KOPT-K1 (cell line): Measurements from ENCODE around the gene DGCR8.

Experiments used
- H3K27ac ChIP-seq: fragments of 200-600 bp; sonication (generic); 2 replicates; pipeline ENCODE4 v1.5.1; 2016; ENCODE audit warnings: antibody characterized with exemption, mild to moderate bottlenecking, low read depth, low read length; ENCODE audit not compliant: poor library complexity, severe bottlenecking
- H3K36me3 ChIP-seq: fragments of 200-600 bp; sonication (generic); 2 replicates; pipeline ENCODE4 v1.5.1; 2017; ENCODE audit warnings: antibody characterized with exemption, mild to moderate bottlenecking, low read length, moderate library complexity; ENCODE audit not compliant: insufficient read depth
- H3K9me3 ChIP-seq: fragments of 200-600 bp; sonication (generic); 2 replicates; pipeline ENCODE4 v1.5.1; 2017; ENCODE audit warnings: antibody characterized with exemption, low read length, mild to moderate bottlenecking; ENCODE audit not compliant: insufficient read depth, poor library complexity, severe bottlenecking

Gene DGCR8

DNA sequence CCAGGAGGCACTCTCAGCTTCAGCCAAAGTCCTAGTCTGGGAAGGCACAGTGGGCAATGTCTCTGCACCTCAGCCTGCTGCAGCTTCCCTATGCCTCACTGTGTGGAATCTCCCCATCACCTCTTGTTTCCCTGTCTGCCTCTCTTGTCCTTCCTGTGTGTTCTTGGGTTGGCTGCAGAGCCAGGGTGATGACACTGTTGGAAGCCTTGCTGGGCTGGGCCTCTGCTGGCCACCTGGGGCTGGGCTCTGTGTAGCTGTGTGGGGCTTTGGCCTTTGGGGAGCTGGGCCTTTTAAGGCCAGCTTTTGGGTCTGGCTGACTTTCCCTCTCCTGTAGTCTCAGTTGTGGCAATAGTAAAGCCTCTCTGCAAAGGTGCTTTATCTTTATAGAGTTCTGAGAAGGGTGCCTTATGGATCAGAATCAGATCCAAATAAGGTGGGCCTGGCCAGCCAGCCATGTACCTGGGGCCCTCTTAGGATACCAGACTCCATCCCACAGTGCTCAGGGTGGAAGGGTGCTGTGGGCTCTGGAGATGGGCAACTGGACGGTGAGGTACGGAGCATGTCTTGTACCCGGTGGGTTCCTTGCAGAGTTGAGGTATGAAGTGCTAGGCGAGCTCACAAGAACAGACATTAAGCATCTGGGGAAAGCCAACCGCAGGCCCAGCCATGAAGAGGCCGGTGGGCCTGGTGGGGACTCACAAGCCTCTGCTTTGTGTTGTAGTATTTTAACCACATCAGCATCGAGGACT is 25.6 kb downstream of the DGCR8 start:
- Histone ChIP-seq H3K27ac (no peak overlapping the region), H3K36me3 (peaks cover 94% of the 10 kb centered on the region)

DNA sequence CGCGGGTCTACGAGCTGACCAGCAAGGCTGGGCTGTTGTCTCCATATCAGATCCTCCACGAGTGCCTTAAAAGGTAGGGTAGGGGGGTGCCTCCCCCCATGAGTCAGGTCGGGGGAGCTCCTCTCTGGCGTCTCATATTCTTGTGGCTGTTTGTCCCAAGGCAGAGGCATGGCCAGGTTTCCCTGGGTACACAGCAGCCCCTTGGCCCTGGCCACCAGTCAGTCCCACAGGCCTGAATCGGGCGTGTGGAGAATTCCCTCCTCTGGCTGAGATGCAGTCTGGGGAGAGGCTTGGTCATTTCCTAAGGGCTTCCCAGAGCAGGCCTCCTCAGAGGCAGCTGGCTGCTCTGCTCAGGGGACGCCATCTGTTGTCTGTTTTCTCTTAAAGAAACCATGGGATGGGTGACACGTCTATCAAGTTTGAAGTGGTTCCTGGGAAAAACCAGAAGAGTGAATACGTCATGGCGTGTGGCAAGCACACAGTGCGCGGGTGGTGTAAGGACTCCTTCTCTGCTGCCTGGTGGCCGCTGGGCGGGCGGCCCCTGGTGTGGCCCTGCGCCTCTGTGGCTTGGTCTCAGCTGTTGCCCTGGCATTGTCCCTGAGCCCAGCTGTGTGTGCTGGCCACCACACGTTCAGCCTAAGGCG is 26.3 kb downstream of the DGCR8 start:
- Histone ChIP-seq H3K9me3 (no peaks in the 10 kb centered on the region), H3K27ac (no peak overlapping the region), H3K36me3 (peaks cover 97% of the 10 kb centered on the region)

More for the DNA sequence above, 25.6 kb downstream of the DGCR8 start:
- no peaks in the 10 kb centered on the region for H3K9me3 ChIP-seq

DNA sequence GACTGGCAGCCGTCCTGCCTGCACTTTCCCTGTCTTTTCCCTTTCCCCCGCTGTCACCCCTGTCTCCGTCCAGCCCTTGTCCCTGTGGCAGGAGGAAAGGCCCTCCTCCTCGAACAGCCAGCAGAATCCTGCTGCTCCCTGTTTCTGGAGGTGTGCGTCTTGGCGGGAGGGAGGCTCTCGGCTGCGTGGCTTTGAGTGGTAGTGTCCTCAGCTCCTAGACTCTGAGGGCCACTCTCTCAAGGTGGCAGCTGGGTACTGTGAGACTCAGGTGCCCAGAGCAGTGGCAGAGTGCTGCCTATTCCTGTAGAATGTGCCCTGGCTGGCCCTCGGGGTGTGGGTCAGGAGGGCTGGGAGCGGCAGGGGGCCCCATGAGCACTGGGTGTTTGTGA is 26.8 kb downstream of the DGCR8 start:
- peaks cover 94% of the 10 kb centered on the region for H3K36me3 ChIP-seq
- no peak overlapping the region for H3K27ac ChIP-seq

DNA sequence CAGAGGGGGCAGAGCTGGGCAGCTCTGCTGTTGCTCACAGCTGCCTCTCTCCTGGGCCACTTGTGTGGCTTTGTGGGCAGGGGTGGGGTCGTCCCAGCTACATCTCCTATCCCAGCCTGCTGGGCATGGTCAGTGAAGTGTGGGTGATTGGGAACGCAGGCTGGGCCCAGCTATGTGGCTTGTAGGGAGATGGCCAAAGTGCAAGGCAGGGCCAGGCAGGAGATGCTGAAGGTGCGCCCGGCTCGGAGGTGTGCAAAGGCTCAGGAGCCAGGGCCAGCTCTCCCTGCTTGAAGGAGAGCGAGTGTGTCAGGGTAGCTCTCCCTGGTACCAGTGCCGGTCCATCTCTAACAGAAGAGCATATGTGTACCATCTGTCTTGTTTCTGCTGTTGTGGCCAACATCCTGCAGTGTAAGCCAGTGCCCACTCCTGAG is 27.4 kb downstream of the DGCR8 start:
- no peak overlapping the region for H3K27ac ChIP-seq

More for the DNA sequence above, 26.8 kb downstream of the DGCR8 start:
- H3K9me3 ChIP-seq = no peaks in the 10 kb centered on the region

GRCh38 chr22:20107951-20108756 is 28.1 kb downstream of the DGCR8 start:
- H3K27ac ChIP-seq = no peak overlapping the region
- H3K9me3 ChIP-seq = no peaks in the 10 kb centered on the region
- H3K36me3 ChIP-seq = peaks cover 94% of the 10 kb centered on the region

More for the DNA sequence above, 27.4 kb downstream of the DGCR8 start:
- Histone ChIP-seq H3K36me3 (peaks cover 94% of the 10 kb centered on the region), H3K9me3 (no peaks in the 10 kb centered on the region)

- no peaks in the 10 kb centered on the region for H3K9me3 ChIP-seq
- no peak overlapping the region for H3K27ac ChIP-seq
- H3K36me3 ChIP-seq = peaks cover 94% of the 10 kb centered on the region
These were observed 28.8 kb downstream of the DGCR8 start for GRCh38 chr22:20108757-20109230.

GRCh38 chr22:20109411-20110358 is 29.6 kb downstream of the DGCR8 start:
- Histone ChIP-seq H3K27ac (peak overlapping the region; percentile 90), H3K36me3 (peaks cover 96% of the 10 kb centered on the region), H3K9me3 (no peaks in the 10 kb centered on the region)

- Histone ChIP-seq H3K27ac (peak overlapping the region; percentile 90), H3K36me3 (peaks cover 96% of the 10 kb centered on the region), H3K9me3 (no peaks in the 10 kb centered on the region)
These were observed 30.4 kb downstream of the DGCR8 start for GRCh38 chr22:20110359-20110985.

DNA sequence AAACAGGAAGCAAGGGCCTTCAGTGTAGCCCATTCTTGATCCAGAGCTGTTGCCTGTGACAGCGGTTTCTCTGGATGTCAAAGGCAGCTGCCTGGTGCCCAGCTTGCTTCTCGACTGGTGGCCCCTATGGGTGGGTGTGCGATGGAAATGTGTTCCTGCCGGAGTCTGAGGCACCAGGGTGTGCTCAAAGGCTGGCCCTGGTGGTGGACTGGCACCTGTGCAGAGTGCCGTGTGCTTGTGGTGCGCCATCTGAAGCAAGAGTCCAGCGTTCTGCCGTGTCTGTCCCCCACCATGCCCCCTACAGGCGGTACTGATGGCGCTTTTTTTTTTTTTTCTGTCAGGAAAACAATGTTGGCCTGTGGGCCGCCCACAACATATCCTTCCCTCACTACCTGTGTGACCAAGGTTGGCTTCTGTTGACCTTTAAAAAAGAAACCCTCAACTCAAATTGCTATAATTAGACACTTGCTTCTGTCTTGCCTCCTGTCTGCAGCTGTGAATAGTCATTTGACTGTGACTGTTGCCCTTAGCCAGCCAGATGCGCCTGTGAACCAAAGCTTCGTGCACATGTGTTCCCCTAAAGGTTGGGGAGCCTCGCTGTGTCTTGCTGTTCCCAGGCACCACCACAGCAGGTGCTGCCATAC is 31.1 kb downstream of the DGCR8 start:
- peaks cover 96% of the 10 kb centered on the region for H3K36me3 ChIP-seq
- no peaks in the 10 kb centered on the region for H3K9me3 ChIP-seq
- H3K27ac ChIP-seq = peak overlapping the region; percentile 90

- Histone ChIP-seq H3K9me3 (no peaks in the 10 kb centered on the region), H3K27ac (peak overlapping the region; percentile 90), H3K36me3 (peaks cover 89% of the 10 kb centered on the region)
These were observed 31.9 kb downstream of the DGCR8 start for GRCh38 chr22:20111689-20112622.

DNA sequence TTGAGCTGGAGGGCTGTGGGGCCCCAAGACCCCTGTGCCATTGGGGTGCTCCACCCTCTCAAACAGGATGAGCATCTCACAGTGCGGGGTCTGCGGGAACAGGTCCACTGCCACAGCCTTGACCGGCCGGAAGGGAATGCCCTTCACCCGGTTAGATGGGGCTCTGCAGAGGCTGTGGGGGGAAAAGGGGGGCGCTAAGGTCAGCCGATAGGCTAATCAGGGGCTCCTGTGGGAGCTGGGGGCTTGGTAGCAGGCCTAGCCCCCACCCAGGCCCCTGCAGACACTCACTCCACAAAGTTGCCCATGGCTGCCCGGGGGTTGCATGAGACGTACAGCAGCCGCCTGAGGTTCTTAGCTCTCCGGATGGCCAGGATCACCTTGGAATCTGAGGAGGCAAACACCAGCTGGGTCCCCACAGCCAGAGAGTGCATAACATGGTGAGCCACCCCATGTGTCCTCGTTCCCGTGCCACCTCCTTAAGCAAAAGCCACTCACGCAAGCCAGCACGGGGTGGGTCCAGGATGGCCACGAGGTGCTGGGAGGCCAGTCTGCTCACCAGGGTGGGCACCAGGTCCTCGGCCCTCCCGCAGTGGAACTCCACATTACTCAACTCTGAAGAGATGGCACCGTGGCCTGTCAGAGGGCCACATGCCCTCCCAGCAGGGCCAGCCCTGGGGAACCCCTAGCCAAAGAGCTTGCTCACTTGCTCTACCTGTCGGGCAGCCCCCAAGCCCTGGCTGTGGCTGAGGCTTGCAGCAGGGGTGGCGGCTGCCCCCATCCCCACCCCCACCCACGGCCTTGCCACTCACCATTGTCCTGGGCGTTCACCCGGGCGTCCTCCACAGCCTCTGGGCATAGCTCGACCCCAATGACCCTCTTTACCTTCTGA is 32.8 kb downstream of the DGCR8 start:
- Histone ChIP-seq H3K27ac (peak overlapping the region; percentile 90), H3K9me3 (no peaks in the 10 kb centered on the region), H3K36me3 (peaks cover 80% of the 10 kb centered on the region)
